Prostate gland (tissue), 2 donors: Measurements from ENCODE around the gene CLDN22. TPM values are rescaled to one million over a fixed set of nuclear protein-coding genes. Genes with fewer than 3 reads are reported as not detected.

Experiments
- DNase-seq: peaks from one replicate; pipeline ENCODE4 v3.0.0-alpha.2; 2019; ENCODE audit warnings: low spot score
- H3K27ac ChIP-seq, 2 donors: fragments of 200-600 bp; sonication (generic); 2 replicates each; pipeline ENCODE4 v1.5.1; 2017 to 2019
- H3K27me3 ChIP-seq: fragments of 200-600 bp; sonication (generic); replicated peaks from 2 replicates; pipeline ENCODE4 v1.5.1; 2019; ENCODE audit not compliant: insufficient read depth
- H3K36me3 ChIP-seq, 2 donors: fragments of 200-600 bp; sonication (generic); 1 replicate in 1 of 2; 2 replicates in 1 of 2; pipeline versions ENCODE4 v1.5.1 to v1.8.1; 2017 to 2019
- H3K4me1 ChIP-seq: fragments of 200-600 bp; sonication (generic); replicated peaks from 2 replicates; pipeline ENCODE4 v1.5.1; 2019
- H3K4me3 ChIP-seq, 2 donors: fragments of 200-600 bp; sonication (generic); 2 replicates each; pipeline ENCODE4 v1.5.1; 2017 to 2019
- H3K9me3 ChIP-seq: fragments of 200-600 bp; sonication (generic); 2 replicates; pipeline ENCODE4 v1.5.1; 2017
- POLR2A ChIP-seq: fragments of 450-650 bp; IDR thresholded peaks from one replicate; pipeline ENCODE4 v1.6.1; 2016; ENCODE audit warnings: antibody characterized with exemption, mild to moderate bottlenecking
- POLR2AphosphoS5 ChIP-seq: sonication (generic); formaldehyde crosslinking; IDR thresholded peaks from one replicate; pipeline ENCODE4 v1.6.1; 2017; ENCODE audit warnings: antibody characterized with exemption
- WGBS: methylation state at CpG from one replicate; pipeline ENCODE4 v1.1.5; 2018; 5-methylcytosine and 5-hydroxymethylcytosine counted together
- intact Hi-C: fragments of 100-400 bp; cut with DNase I; formaldehyde crosslinking; loops from one replicate; pipeline ENCODE4 v1.14.2; 2022
- total RNA-seq, 2 donors: library from RNA; depleted of rRNA; stranded (reverse); fragments of >200 nt; gene quantifications; one replicate each; pipeline ENCODE4 v1.1.0, GENCODE V29; 2016
- TF ChIP-seq, protein P1 (sequence below), 4 experiments: fragments of 200-600 bp in 2 of 4; fragments of 450-650 bp in 2 of 4; sonication (generic) in 2 of 4; IDR thresholded peaks; 1 replicate in 3 of 4; 2 replicates in 1 of 4; pipeline ENCODE4 v1.5.1; 2016 to 2019; ENCODE audit warnings: antibody characterized with exemption in 4 of 4, mild to moderate bottlenecking in 2 of 4, moderate library complexity in 2 of 4

The CLDN22 gene
- total RNA-seq, 2 donors from 2014 or later, result not detected

- Histone ChIP-seq H3K4me1 (no peaks in the 10 kb centered on the region), H3K27me3 (no peaks in the 10 kb centered on the region), H3K27ac (no peak overlapping the region), H3K36me3 (no peaks in the 10 kb centered on the region), H3K9me3 (no peaks in the 10 kb centered on the region), H3K4me3 (no peak overlapping the region)
- intact Hi-C loops, result no loop called here
- TF ChIP-seq POLR2AphosphoS5, result no peak
- no peak for TF ChIP-seq POLR2A
- TF ChIP-seq, protein P1, sequence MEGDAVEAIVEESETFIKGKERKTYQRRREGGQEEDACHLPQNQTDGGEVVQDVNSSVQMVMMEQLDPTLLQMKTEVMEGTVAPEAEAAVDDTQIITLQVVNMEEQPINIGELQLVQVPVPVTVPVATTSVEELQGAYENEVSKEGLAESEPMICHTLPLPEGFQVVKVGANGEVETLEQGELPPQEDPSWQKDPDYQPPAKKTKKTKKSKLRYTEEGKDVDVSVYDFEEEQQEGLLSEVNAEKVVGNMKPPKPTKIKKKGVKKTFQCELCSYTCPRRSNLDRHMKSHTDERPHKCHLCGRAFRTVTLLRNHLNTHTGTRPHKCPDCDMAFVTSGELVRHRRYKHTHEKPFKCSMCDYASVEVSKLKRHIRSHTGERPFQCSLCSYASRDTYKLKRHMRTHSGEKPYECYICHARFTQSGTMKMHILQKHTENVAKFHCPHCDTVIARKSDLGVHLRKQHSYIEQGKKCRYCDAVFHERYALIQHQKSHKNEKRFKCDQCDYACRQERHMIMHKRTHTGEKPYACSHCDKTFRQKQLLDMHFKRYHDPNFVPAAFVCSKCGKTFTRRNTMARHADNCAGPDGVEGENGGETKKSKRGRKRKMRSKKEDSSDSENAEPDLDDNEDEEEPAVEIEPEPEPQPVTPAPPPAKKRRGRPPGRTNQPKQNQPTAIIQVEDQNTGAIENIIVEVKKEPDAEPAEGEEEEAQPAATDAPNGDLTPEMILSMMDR (IDR thresholded peaks at IDR 0.05), result no peak
- WGBS, result 93% methylated on average over 4 of the region's 4 CpGs
- DNase-seq, result no peak
Measured at GRCh38 chr4:183347566-183347965, 27.5 kb upstream of the CLDN22 start.

- intact Hi-C loops, result no loop called here
- Histone ChIP-seq H3K4me3 (no peak overlapping the region), H3K36me3 (no peaks in the 10 kb centered on the region), H3K4me1 (no peaks in the 10 kb centered on the region), H3K27me3 (no peaks in the 10 kb centered on the region), H3K9me3 (no peaks in the 10 kb centered on the region), H3K27ac (no peak overlapping the region)
- TF ChIP-seq POLR2AphosphoS5 (no peak), POLR2A (no peak)
- TF ChIP-seq, protein P1 (IDR thresholded peaks at IDR 0.05), result no peak
- DNase-seq, result no peak
- 93% methylated on average over 8 of the region's 8 CpGs for WGBS
Measured at GRCh38 chr4:183347146-183347545, 27.1 kb upstream of the CLDN22 start.

GRCh38 chr4:183345261-183345660 lies 25.2 kb upstream of the CLDN22 start:
- WGBS, result 84% methylated on average over 4 of the region's 4 CpGs
- Histone ChIP-seq H3K27me3 (no peaks in the 10 kb centered on the region), H3K4me3 (no peak overlapping the region), H3K27ac (no peak overlapping the region), H3K36me3 (no peaks in the 10 kb centered on the region), H3K9me3 (no peaks in the 10 kb centered on the region), H3K4me1 (no peaks in the 10 kb centered on the region)
- TF ChIP-seq POLR2AphosphoS5 (no peak), POLR2A (no peak)
- TF ChIP-seq, protein P1 (IDR thresholded peaks at IDR 0.05), result no peak
- DNase-seq, result no peak
- intact Hi-C loops, result no loop called here

GRCh38 chr4:183344523-183345255 lies 24.6 kb upstream of the CLDN22 start:
- Histone ChIP-seq H3K27ac (no peak overlapping the region), H3K36me3 (no peaks in the 10 kb centered on the region), H3K9me3 (no peaks in the 10 kb centered on the region), H3K27me3 (no peaks in the 10 kb centered on the region), H3K4me3 (no peak overlapping the region), H3K4me1 (no peaks in the 10 kb centered on the region)
- TF ChIP-seq, protein P1 (IDR thresholded peaks at IDR 0.05), result no peak
- no peak for TF ChIP-seq POLR2AphosphoS5
- TF ChIP-seq POLR2A, result no peak
- intact Hi-C loops, result no loop called here
- no peak for DNase-seq
- 96% methylated on average over 15 of the region's 15 CpGs for WGBS

DNA sequence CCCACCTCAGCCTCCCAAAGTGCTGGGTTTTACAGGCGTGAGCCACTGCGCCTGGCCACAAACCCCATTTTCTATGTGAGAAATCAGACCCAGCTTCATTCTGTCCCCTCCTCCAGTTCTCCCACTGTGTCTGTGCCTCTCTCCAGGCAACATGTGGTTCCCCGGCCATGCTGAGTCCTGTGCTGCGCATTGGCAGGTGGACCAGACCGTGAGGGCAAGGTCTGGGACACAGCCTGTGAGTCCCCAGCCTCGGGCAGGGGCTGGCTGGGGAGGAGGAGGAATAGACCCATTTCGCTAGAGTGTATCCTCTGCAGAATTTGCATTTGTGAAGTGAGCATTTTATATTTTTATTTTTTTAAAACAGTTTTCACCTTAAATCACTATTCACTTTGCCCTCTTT lies 23.7 kb upstream of the CLDN22 start:
- WGBS, result 95% methylated on average over 7 of the region's 7 CpGs
- TF ChIP-seq POLR2AphosphoS5 (no peak), POLR2A (no peak)
- TF ChIP-seq, protein P1 (IDR thresholded peaks at IDR 0.05), result no peak
- H3K4me1 ChIP-seq, result no peaks in the 10 kb centered on the region
- H3K27me3 ChIP-seq, result no peaks in the 10 kb centered on the region
- no peak overlapping the region for H3K27ac ChIP-seq
- no peak for DNase-seq
- H3K4me3 ChIP-seq, result no peak overlapping the region
- no peaks in the 10 kb centered on the region for H3K9me3 ChIP-seq
- H3K36me3 ChIP-seq, result no peaks in the 10 kb centered on the region
- intact Hi-C loops, result no loop called here
